Fibroblast of pulmonary artery (primary cell): ENCODE measurements around the gene UVRAG.

Experiments
- DNase-seq: peaks from one replicate; pipeline ENCODE4 v3.0.0-alpha.2; 2010; ENCODE audit warnings: low read depth
- H3K4me3 ChIP-seq: replicated peaks from 2 replicates; pipeline ENCODE4 v1.5.1; 2011; ENCODE audit warnings: low read depth, mild to moderate bottlenecking, control low read depth, low read length, moderate library complexity
- CTCF ChIP-seq: IDR thresholded peaks from 2 replicates; pipeline ENCODE4 v1.5.1; 2011; ENCODE audit warnings: mild to moderate bottlenecking, control low read depth, low read length, inconsistent platforms; ENCODE audit errors: missing control alignments

Gene UVRAG

GRCh38 chr11:75823946-75824345 lies 8.9 kb downstream of the UVRAG start:
- H3K4me3 ChIP-seq = no peak overlapping the region
- DNase-seq = peak; percentile 18
- TF ChIP-seq CTCF = no peak

- no peak overlapping the region for H3K4me3 ChIP-seq
- DNase-seq = peak; percentile 73
- TF ChIP-seq CTCF = no peak
These were observed 11.6 kb downstream of the UVRAG start for GRCh38 chr11:75826461-75827230.

- no peak for TF ChIP-seq CTCF
- H3K4me3 ChIP-seq = no peak overlapping the region
- DNase-seq = peak; percentile 45
These were observed 12.6 kb downstream of the UVRAG start for GRCh38 chr11:75827562-75827961.

DNA sequence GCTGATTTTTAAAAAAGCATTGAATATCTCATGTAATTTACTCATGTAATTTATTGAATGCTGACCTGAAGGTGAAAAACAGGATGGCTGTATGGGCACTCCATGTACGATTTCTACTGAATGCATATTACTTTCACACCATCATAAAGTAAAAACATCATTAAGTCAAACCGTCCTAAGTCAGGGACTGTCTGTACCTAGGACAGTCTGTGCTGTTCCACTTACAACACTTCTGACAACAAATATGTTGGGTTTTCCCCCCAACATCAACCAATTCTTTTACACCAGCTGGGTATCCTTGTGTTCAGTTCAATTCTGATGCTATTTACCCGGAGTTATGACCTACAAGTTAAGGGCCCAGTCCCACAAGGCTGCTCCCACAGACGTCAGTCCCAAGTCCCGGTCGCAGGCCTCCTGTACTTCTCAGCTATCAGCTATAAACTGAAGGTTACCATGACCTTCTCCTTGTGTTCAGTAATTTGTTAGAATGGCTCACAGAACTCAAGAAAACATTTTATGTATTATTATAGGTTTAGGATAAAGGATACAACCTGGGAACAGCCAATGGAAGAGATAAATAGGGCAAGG lies 17.0 kb downstream of the UVRAG start:
- no peak for TF ChIP-seq CTCF
- no peak for DNase-seq
- no peak overlapping the region for H3K4me3 ChIP-seq

DNA sequence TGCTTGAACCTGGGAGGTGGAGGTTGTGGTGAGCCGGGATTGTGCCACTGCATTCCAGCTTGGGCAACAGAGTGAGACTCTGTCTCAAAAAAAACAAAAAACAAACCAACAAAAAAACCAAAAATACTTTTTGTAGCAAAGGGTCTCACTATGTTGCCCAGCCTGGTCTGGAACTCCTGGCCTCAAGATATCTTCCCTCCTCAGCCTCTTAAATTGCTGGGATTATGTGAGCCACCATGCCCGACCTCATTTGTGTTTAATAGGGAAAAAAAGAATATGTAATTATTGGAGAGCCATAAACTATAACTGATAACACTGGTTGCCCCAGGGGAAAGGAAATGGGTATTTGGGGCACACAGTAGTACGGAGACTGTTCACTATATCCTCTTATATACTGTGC lies 19.7 kb downstream of the UVRAG start:
- no peak overlapping the region for H3K4me3 ChIP-seq
- no peak for DNase-seq
- TF ChIP-seq CTCF = no peak

GRCh38 chr11:75836417-75836816 lies 21.4 kb downstream of the UVRAG start:
- TF ChIP-seq CTCF = no peak
- no peak overlapping the region for H3K4me3 ChIP-seq
- DNase-seq = no peak

- H3K4me3 ChIP-seq = no peak overlapping the region
- TF ChIP-seq CTCF = no peak
- peak; percentile 27 for DNase-seq
These were observed 24.8 kb downstream of the UVRAG start for GRCh38 chr11:75839851-75840250.
